Panc1 (cell line): Measurements from ENCODE around the gene SELENOT. TPM values are rescaled to one million over a fixed set of nuclear protein-coding genes. Genes with fewer than 3 reads are reported as not detected.

Source experiments
- ATAC-seq: fragments of 200-7000 bp; cut with Tn5 transposase; 2 replicates; pipeline ENCODE4 v1.9.1; 2020; ENCODE audit warnings: mild to moderate bottlenecking, moderate library complexity
- BruUV-seq: library from RNA; stranded (reverse); fragments of 400-500 nt; replicated peaks from 2 replicates; lab custom pipeline; 2021; lab: Mats Ljungman, UMichigan
- CTCF ChIA-PET: fragments of 300-600 bp; sonication (Branson Sonifier 250); formaldehyde crosslinking; loops from one replicate; lab custom pipeline; 2022; ENCODE audit warnings: antibody characterized with exemption; lab: Charles Lee
- POLR2A ChIA-PET: fragments of 300-600 bp; sonication (Branson Sonifier 250); formaldehyde crosslinking; loops from one replicate; lab custom pipeline; 2022; ENCODE audit warnings: antibody characterized with exemption; lab: Charles Lee
- DNase-seq: peaks from one replicate; pipeline ENCODE4 v3.0.0-alpha.2; 2010; ENCODE audit warnings: low read depth, low spot score
- H3K27ac ChIP-seq: 2 replicates; pipeline ENCODE4 v1.5.1; 2011; ENCODE audit warnings: mild to moderate bottlenecking, low read length, inconsistent platforms
- H3K27me3 ChIP-seq: fragments of 200-500 bp; sonication (Bioruptor generic); 2 replicates; pipeline ENCODE4 v1.6.0; 2014; ENCODE audit warnings: low read length, inconsistent platforms; ENCODE audit not compliant: control insufficient read depth, insufficient read depth
- H3K36me3 ChIP-seq: fragments of 200-500 bp; sonication (Bioruptor generic); 2 replicates; pipeline ENCODE4 v1.5.1; 2014; ENCODE audit warnings: inconsistent platforms, mild to moderate bottlenecking, low read length, moderate library complexity; ENCODE audit not compliant: control insufficient read depth, insufficient read depth
- H3K4me1 ChIP-seq: 2 replicates; pipeline ENCODE4 v1.5.1; 2011; ENCODE audit warnings: inconsistent platforms, mild to moderate bottlenecking, low read length, moderate library complexity; ENCODE audit not compliant: control insufficient read depth, insufficient read depth
- H3K4me3 ChIP-seq, 2 experiments: 2 replicates each; pipeline ENCODE4 v1.5.1; 2011 to 2012; ENCODE audit warnings: low read depth in 2 of 2, low read length in 2 of 2, mild to moderate bottlenecking in 2 of 2, inconsistent platforms in 1 of 2, moderate library complexity in 1 of 2
- H3K9me3 ChIP-seq: fragments of 200-500 bp; sonication (Bioruptor generic); 2 replicates; pipeline ENCODE4 v1.5.1; 2014; ENCODE audit warnings: low read depth, mild to moderate bottlenecking, inconsistent platforms, low read length, moderate library complexity; ENCODE audit not compliant: control insufficient read depth, insufficient read depth
- CTCF ChIP-seq: fragments of 450-650 bp; IDR thresholded peaks from 2 replicates; pipeline ENCODE4 v1.5.1; 2017; ENCODE audit warnings: mild to moderate bottlenecking
- POLR2AphosphoS5 ChIP-seq: IDR thresholded peaks from 2 replicates; pipeline ENCODE4 v1.6.1; 2012; ENCODE audit warnings: mild to moderate bottlenecking, low read depth, low read length, moderate library complexity
- REST ChIP-seq, 2 experiments: IDR thresholded peaks; 2 replicates each; pipeline ENCODE4 v1.6.1; 2011 to 2012; ENCODE audit warnings: low read depth in 2 of 2, control low read depth in 1 of 2, low read length in 1 of 2, mild to moderate bottlenecking in 1 of 2, moderate library complexity in 1 of 2; ENCODE audit not compliant: insufficient read depth in 1 of 2
- SIN3A ChIP-seq: IDR thresholded peaks from 2 replicates; pipeline ENCODE4 v1.6.1; 2012; ENCODE audit warnings: low read depth, mild to moderate bottlenecking, low read length, moderate library complexity, borderline replicate concordance; ENCODE audit not compliant: insufficient read depth
- TCF7L2 ChIP-seq: IDR thresholded peaks from 2 replicates; pipeline ENCODE4 v1.6.1; 2011; ENCODE audit warnings: mild to moderate bottlenecking, low read depth, low read length, inconsistent platforms
- in situ Hi-C: cut with HindIII; loops from 2 replicates; pipeline ENCODE4 v1.10.0; 2016; ENCODE audit warnings: low sequenced_read_pairs, low pct_unique_long_range_greater_than_20kb
- intact Hi-C: fragments of 100-400 bp; cut with micrococcal nuclease; formaldehyde crosslinking; loops from one replicate; pipeline ENCODE4 v1.10.0; 2022; ENCODE audit not compliant: unreplicated experiment
- total RNA-seq: library from RNA; stranded (reverse); gene quantifications from one replicate; pipeline ENCODE4 v1.2.1, GENCODE V29; 2021; ENCODE audit not compliant: unreplicated experiment

The SELENOT gene
- total RNA-seq, 1 experiment from 2014 or later = 114 TPM

- intact Hi-C loops = no loop called here
- ChIA-PET CTCF (no interaction called here), POLR2A (no interaction called here)
- in situ Hi-C loops = no loop called here
- no peaks in the 10 kb centered on the region for H3K9me3 ChIP-seq
- ATAC-seq = no peak
- BruUV-seq = no TSS peak
- no peak overlapping the region for H3K27ac ChIP-seq
- H3K36me3 ChIP-seq = no peaks in the 10 kb centered on the region; the same call in 1 of the 2 replicates
- no peaks in the 10 kb centered on the region for H3K27me3 ChIP-seq
- no peak for TF ChIP-seq REST (IDR thresholded peaks at IDR 0.05; ENCODE audit: insufficient read depth in 1 of 2, low read depth in 2 of 2, low read length in 1 of 2)
- H3K4me1 ChIP-seq = peaks cover 6% of the 10 kb centered on the region; the same call in 1 of the 2 replicates
- DNase-seq = no peak
- no peak overlapping the region for H3K4me3 ChIP-seq
Measured at GRCh38 chr3:150611666-150612065, 8.5 kb downstream of the SELENOT start.

GRCh38 chr3:150612494-150612893 lies 9.4 kb downstream of the SELENOT start:
- no peak overlapping the region for H3K27ac ChIP-seq
- no peak for DNase-seq
- H3K4me1 ChIP-seq = peaks cover 4% of the 10 kb centered on the region; the same call in 1 of the 2 replicates
- ATAC-seq = no peak
- intact Hi-C loops = no loop called here
- no peaks in the 10 kb centered on the region; the same call in 1 of the 2 replicates for H3K36me3 ChIP-seq
- no peak for TF ChIP-seq REST (IDR thresholded peaks at IDR 0.05; ENCODE audit: insufficient read depth in 1 of 2, low read depth in 2 of 2, low read length in 1 of 2)
- TF ChIP-seq POLR2AphosphoS5 = no peak
- no peak for TF ChIP-seq CTCF
- no peak for TF ChIP-seq TCF7L2
- no peak for TF ChIP-seq SIN3A
- no peaks in the 10 kb centered on the region for H3K27me3 ChIP-seq
- BruUV-seq = no TSS peak
- in situ Hi-C loops = no loop called here
- ChIA-PET POLR2A (no interaction called here), CTCF (interaction anchor here (0.5 kb wide), 1 partner anchor 1045 kb away, joined by 6 read pairs; no protein-coding TSS in a partner anchor)
- no peaks in the 10 kb centered on the region for H3K9me3 ChIP-seq
- H3K4me3 ChIP-seq = no peak overlapping the region
